Measurements from ENCODE around the gene THAP8.

The THAP8 gene

GRCh38 chr19:36030264-36031148 lies 23.6 kb downstream of the THAP8 start:
- no peak for ATAC-seq
- DNase-seq, result no peak

- no peak for ATAC-seq
- DNase-seq, result no peak
Observed at GRCh38 chr19:36028313-36029041, 25.6 kb downstream of the THAP8 start.

GRCh38 chr19:36027696-36028095 lies 26.4 kb downstream of the THAP8 start:
- DNase-seq (no peak), ATAC-seq (no peak)

- no peak for DNase-seq
- ATAC-seq, result no peak
Observed at GRCh38 chr19:36026091-36026876, 27.8 kb downstream of the THAP8 start.

GRCh38 chr19:36025541-36025940 lies 28.5 kb downstream of the THAP8 start:
- ATAC-seq (no peak), DNase-seq (no peak)

GRCh38 chr19:36023432-36023831 lies 30.7 kb downstream of the THAP8 start:
- ATAC-seq (no peak), DNase-seq (no peak)

- DNase-seq, result no peak
- ATAC-seq, result no peak
Observed at GRCh38 chr19:36019061-36019670, 34.9 kb downstream of the THAP8 start.

- ATAC-seq (peak; percentile 99), DNase-seq (peak; percentile 100)
Observed at GRCh38 chr19:36014012-36014924, 39.8 kb downstream of the THAP8 start, which contains the start of gene ALKBH6. Gene ALKBH6 (minus strand): TSS chr19:36014213. CDS start chr19:36013397, 816 bp downstream.

GRCh38 chr19:36013280-36014011 lies 40.6 kb downstream of the THAP8 start:
- DNase-seq (no peak), ATAC-seq (no peak)

GRCh38 chr19:36010402-36010801 lies 43.7 kb downstream of the THAP8 start:
- DNase-seq, result no peak
- ATAC-seq, result no peak

- no peak for DNase-seq
- no peak for ATAC-seq
Observed at GRCh38 chr19:36009633-36010379, 44.3 kb downstream of the THAP8 start.

- DNase-seq, result peak; percentile 68
- ATAC-seq, result no peak
Observed at GRCh38 chr19:36009220-36009619, 44.9 kb downstream of the THAP8 start.

- DNase-seq, result no peak
Observed at GRCh38 chr19:36008336-36008978, 45.6 kb downstream of the THAP8 start, which contains the start of gene SYNE4. Gene SYNE4 (minus strand): TSS chr19:36008813. CDS start chr19:36008681, 132 bp downstream.

GRCh38 chr19:36006955-36007354 lies 47.1 kb downstream of the THAP8 start:
- DNase-seq (no peak), ATAC-seq (no peak)

More at GRCh38 chr19:36008336-36008978, 45.6 kb downstream of the THAP8 start, which contains the start of gene SYNE4:
- ATAC-seq, result no peak

- no peak for DNase-seq
- no peak for ATAC-seq
Observed at GRCh38 chr19:36003284-36003683, 50.8 kb downstream of the THAP8 start.

GRCh38 chr19:36001605-36002004 lies 52.5 kb downstream of the THAP8 start:
- DNase-seq, result no peak
- ATAC-seq, result no peak

- ATAC-seq, result no peak
Observed at GRCh38 chr19:35996777-35997176, 57.3 kb downstream of the THAP8 start.

More at GRCh38 chr19:35996777-35997176, 57.3 kb downstream of the THAP8 start:
- no peak for DNase-seq

Measured in stimulated activated naive CD8-positive, alpha-beta T cell treated with anti-CD3 and anti-CD28 coated beads, Interleukin-15, Interleukin-2, amounts not matched to agents 100 U/mL and 50 U/mL, for 24 hours (primary cell).